Activated naive CD8-positive, alpha-beta T cell treated with anti-CD3 and anti-CD28 coated beads, Interleukin-2, amount 10 ng/mL, durations not matched to agents 7 days and 5 days (primary cell): Measurements from ENCODE around the gene ATG4D. TPM values are rescaled to one million over a fixed set of nuclear protein-coding genes. Genes with fewer than 3 reads are reported as not detected.
"Not testable (repeated sequence)": the region's sequence is repeated elsewhere in the genome, so short reads cannot be mapped to it uniquely, and the experiment has no call there.

Experiments used
- ATAC-seq: fragments of 150-1000 bp; cut with Tn5 transposase; one replicate; pipeline ENCODE4 v1.10.0; 2021; ENCODE audit warnings: low read depth, moderate library complexity
- POLR2A ChIA-PET: fragments of 350-600 bp; sonication (Branson Sonifier 250); formaldehyde crosslinking; loops from one replicate; lab custom pipeline; 2021; ENCODE audit warnings: antibody characterized with exemption; lab: Charles Lee
- DNase-seq: peaks from one replicate; pipeline ENCODE4 v3.0.0; 2021
- H3K27ac Mint-ChIP-seq: one replicate; pipeline ENCODE4 v1.8.0; 2022; ENCODE audit warnings: mild to moderate bottlenecking, mixed read lengths
- H3K27me3 Mint-ChIP-seq: one replicate; pipeline ENCODE4 v1.8.0; 2022; ENCODE audit warnings: mild to moderate bottlenecking, moderate library complexity, mixed read lengths
- H3K36me3 Mint-ChIP-seq: one replicate; pipeline ENCODE4 v1.8.0; 2021; ENCODE audit warnings: mild to moderate bottlenecking, mixed read lengths
- H3K4me1 Mint-ChIP-seq: one replicate; pipeline ENCODE4 v1.8.0; 2021; ENCODE audit warnings: mixed read lengths
- H3K4me3 Mint-ChIP-seq: one replicate; pipeline ENCODE4 v1.8.0; 2022; ENCODE audit warnings: mild to moderate bottlenecking, moderate library complexity, mixed read lengths
- H3K9me3 Mint-ChIP-seq: one replicate; pipeline ENCODE4 v1.8.0; 2021; ENCODE audit warnings: mixed read lengths
- total RNA-seq, 2 experiments: library from RNA; stranded (reverse); gene quantifications; one replicate each; pipeline ENCODE4 v1.2.3, GENCODE V29; 2021

Gene ATG4D
- total RNA-seq, 2 experiments from 2014 or later, result 50.4 to 66.6 TPM

GRCh38 chr19:10525636-10526035 is 18.1 kb upstream of the ATG4D start:
- H3K27ac Mint-ChIP-seq, result no peak overlapping the region
- POLR2A ChIA-PET, result interaction anchor here (0.9 kb wide), 1 partner anchor 121 kb away, joined by 3 read pairs; no protein-coding TSS in a partner anchor
- H3K9me3 Mint-ChIP-seq, result no peaks in the 10 kb centered on the region
- H3K4me3 Mint-ChIP-seq, result no peak overlapping the region
- DNase-seq (no peak), ATAC-seq (no peak)
- peaks cover 14% of the 10 kb centered on the region for H3K27me3 Mint-ChIP-seq
- H3K4me1 Mint-ChIP-seq, result no peaks in the 10 kb centered on the region
- H3K36me3 Mint-ChIP-seq, result no peaks in the 10 kb centered on the region

- H3K9me3 Mint-ChIP-seq, ATAC-seq, DNase-seq, H3K27ac Mint-ChIP-seq, H3K4me1 Mint-ChIP-seq, H3K36me3 Mint-ChIP-seq, H3K4me3 Mint-ChIP-seq: not testable (repeated sequence)
- POLR2A ChIA-PET, result interaction anchor here (1.6 kb wide), 1 partner anchor 14 kb away, joined by 6 read pairs; no protein-coding TSS in a partner anchor
- H3K27me3 Mint-ChIP-seq, result peaks cover 13% of the 10 kb centered on the region
Measured at GRCh38 chr19:10526887-10527286, 16.8 kb upstream of the ATG4D start.

GRCh38 chr19:10532457-10532856 is 11.2 kb upstream of the ATG4D start:
- Mint-ChIP-seq H3K4me1 (no peaks in the 10 kb centered on the region), H3K9me3 (peaks cover 7% of the 10 kb centered on the region), H3K36me3 (no peaks in the 10 kb centered on the region), H3K4me3 (no peak overlapping the region), H3K27me3 (peaks cover 20% of the 10 kb centered on the region), H3K27ac (no peak overlapping the region)
- DNase-seq (no peak), ATAC-seq (no peak)
- POLR2A ChIA-PET, result no interaction called here

GRCh38 chr19:10533646-10534386 is 9.9 kb upstream of the ATG4D start:
- H3K4me1 Mint-ChIP-seq, result peaks cover 4% of the 10 kb centered on the region
- ATAC-seq (no peak), DNase-seq (no peak)
- H3K4me3 Mint-ChIP-seq, result no peak overlapping the region
- H3K36me3 Mint-ChIP-seq, result no peaks in the 10 kb centered on the region
- no peak overlapping the region for H3K27ac Mint-ChIP-seq
- POLR2A ChIA-PET, result interaction anchor here (0.6 kb wide), 2 partner anchors 111 to 194 kb away, joined by 3 to 6 read pairs; no protein-coding TSS in a partner anchor
- H3K27me3 Mint-ChIP-seq, result peaks cover 27% of the 10 kb centered on the region
- H3K9me3 Mint-ChIP-seq, result peaks cover 7% of the 10 kb centered on the region

- Mint-ChIP-seq H3K9me3 (peaks cover 7% of the 10 kb centered on the region), H3K27me3 (peaks cover 43% of the 10 kb centered on the region), H3K36me3 (no peaks in the 10 kb centered on the region), H3K27ac (no peak overlapping the region), H3K4me3 (no peak overlapping the region), H3K4me1 (peaks cover 5% of the 10 kb centered on the region)
- POLR2A ChIA-PET, result interaction anchor here (0.7 kb wide), 2 partner anchors 13 to 18 kb away, joined by 3 to 5 read pairs; partner anchors contain the start of gene S1PR5
- no peak for ATAC-seq
- no peak for DNase-seq
Measured at GRCh38 chr19:10535613-10536012, 8.1 kb upstream of the ATG4D start.

GRCh38 chr19:10537668-10538067 is 6.0 kb upstream of the ATG4D start:
- Mint-ChIP-seq H3K9me3 (peaks cover under 1% of the 10 kb centered on the region), H3K27me3 (peaks cover 48% of the 10 kb centered on the region), H3K4me3 (no peak overlapping the region), H3K27ac (no peak overlapping the region), H3K4me1 (peaks cover 5% of the 10 kb centered on the region), H3K36me3 (no peaks in the 10 kb centered on the region)
- no peak for ATAC-seq
- POLR2A ChIA-PET, result interaction anchor here (0.5 kb wide), 1 partner anchor 114 kb away, joined by 3 read pairs; no protein-coding TSS in a partner anchor
- no peak for DNase-seq

- Mint-ChIP-seq H3K4me3 (no peak overlapping the region), H3K27me3 (peaks cover 48% of the 10 kb centered on the region)
- POLR2A ChIA-PET, result interaction anchor here (1.1 kb wide), 1 partner anchor 15 kb away, joined by 3 read pairs; no protein-coding TSS in a partner anchor
Measured at GRCh38 chr19:10538204-10538983, 5.3 kb upstream of the ATG4D start.

GRCh38 chr19:10539016-10539415 is 4.7 kb upstream of the ATG4D start:
- H3K27ac Mint-ChIP-seq, H3K9me3 Mint-ChIP-seq, DNase-seq, ATAC-seq, H3K36me3 Mint-ChIP-seq, H3K4me3 Mint-ChIP-seq, H3K4me1 Mint-ChIP-seq: not testable (repeated sequence)
- peaks cover 45% of the 10 kb centered on the region for H3K27me3 Mint-ChIP-seq
- POLR2A ChIA-PET, result interaction anchor here (1.1 kb wide), 1 partner anchor 14 kb away, joined by 3 read pairs; no protein-coding TSS in a partner anchor

More at GRCh38 chr19:10538204-10538983, 5.3 kb upstream of the ATG4D start:
- DNase-seq (no peak), ATAC-seq (no peak)
- no peaks in the 10 kb centered on the region for H3K9me3 Mint-ChIP-seq
- no peak overlapping the region for H3K27ac Mint-ChIP-seq
- H3K4me1 Mint-ChIP-seq, result peaks cover 8% of the 10 kb centered on the region
- no peaks in the 10 kb centered on the region for H3K36me3 Mint-ChIP-seq

GRCh38 chr19:10543059-10543419 is 665 bp upstream of the ATG4D start:
- Mint-ChIP-seq H3K27me3 (peaks cover 28% of the 10 kb centered on the region), H3K9me3 (no peaks in the 10 kb centered on the region), H3K27ac (peak overlapping the region; percentile 71), H3K4me3 (peak overlapping the region; percentile 74), H3K36me3 (no peaks in the 10 kb centered on the region), H3K4me1 (peaks cover 14% of the 10 kb centered on the region)
- ATAC-seq (no peak), DNase-seq (no peak)
- POLR2A ChIA-PET, result interaction anchor here (1.0 to 5.6 kb wide), 3 partner anchors 10 to 59 kb away, joined by 3 to 49 read pairs (median 30); partner anchors contain the start of genes CDKN2D and KRI1

- ATAC-seq (peak; percentile 3), DNase-seq (no peak)
- H3K27me3 Mint-ChIP-seq, result peaks cover 16% of the 10 kb centered on the region
- peak overlapping the region; percentile 92 for H3K4me3 Mint-ChIP-seq
- peak overlapping the region; percentile 89 for H3K27ac Mint-ChIP-seq
- peaks cover 8% of the 10 kb centered on the region for H3K36me3 Mint-ChIP-seq
- H3K4me1 Mint-ChIP-seq, result peaks cover 9% of the 10 kb centered on the region
- no peaks in the 10 kb centered on the region for H3K9me3 Mint-ChIP-seq
- POLR2A ChIA-PET, result interaction anchor here (3.0 to 5.6 kb wide), 2 partner anchors 9 to 24 kb away, joined by 30 to 49 read pairs; partner anchors contain the start of genes CDKN2D and KRI1
Measured at GRCh38 chr19:10544242-10544752, 593 bp downstream of the ATG4D start.

GRCh38 chr19:10544753-10545251 is 1.1 kb downstream of the ATG4D start:
- Mint-ChIP-seq H3K4me1 (peaks cover 9% of the 10 kb centered on the region), H3K27me3 (peaks cover 14% of the 10 kb centered on the region)

GRCh38 chr19:10546817-10547216 is 3.1 kb downstream of the ATG4D start:
- H3K27ac Mint-ChIP-seq, result no peak overlapping the region
- POLR2A ChIA-PET, result interaction anchor here (1.1 kb wide), 1 partner anchor 142 kb away, joined by 3 read pairs; no protein-coding TSS in a partner anchor
- no peaks in the 10 kb centered on the region for H3K9me3 Mint-ChIP-seq
- H3K4me1 Mint-ChIP-seq, result peaks cover 17% of the 10 kb centered on the region
- H3K4me3 Mint-ChIP-seq, result no peak overlapping the region
- ATAC-seq (no peak), DNase-seq (no peak)
- H3K36me3 Mint-ChIP-seq, result peaks cover 26% of the 10 kb centered on the region
- H3K27me3 Mint-ChIP-seq, result no peaks in the 10 kb centered on the region

More at GRCh38 chr19:10544753-10545251, 1.1 kb downstream of the ATG4D start:
- peaks cover 10% of the 10 kb centered on the region for H3K36me3 Mint-ChIP-seq
- DNase-seq (no peak), ATAC-seq (no peak)
- peak overlapping the region; percentile 92 for H3K4me3 Mint-ChIP-seq
- POLR2A ChIA-PET, result interaction anchor here (3.0 to 5.6 kb wide), 2 partner anchors 9 to 23 kb away, joined by 30 to 49 read pairs; partner anchors contain the start of genes CDKN2D and KRI1
- H3K9me3 Mint-ChIP-seq, result no peaks in the 10 kb centered on the region
- peak overlapping the region; percentile 89 for H3K27ac Mint-ChIP-seq
